IMR-90 (cell line): ENCODE data around the gene IL5RA. TPM values are rescaled to one million over a fixed set of nuclear protein-coding genes. Genes with fewer than 3 reads are reported as not detected.

ENCODE experiments used
- ATAC-seq: fragments of 200-7000 bp; cut with Tn5 transposase; 2 replicates; pipeline ENCODE4 v1.9.1; 2020; ENCODE audit warnings: low read depth, mild to moderate bottlenecking, moderate library complexity
- BruUV-seq: library from RNA; stranded (reverse); fragments of 400-500 nt; replicated peaks from 2 replicates; lab custom pipeline; 2021; lab: Mats Ljungman, UMichigan
- CTCF ChIA-PET: fragments of 300-600 bp; formaldehyde crosslinking; extraction: SDS; loops from one replicate; lab custom pipeline; 2021; ENCODE audit warnings: antibody characterized with exemption; lab: Yijun Ruan, JAX
- POLR2A ChIA-PET: fragments of 300-600 bp; sonication (Branson Sonifier 250); formaldehyde crosslinking; loops from one replicate; lab custom pipeline; 2022; ENCODE audit warnings: antibody characterized with exemption; ENCODE audit not compliant: unreplicated experiment; lab: Charles Lee
- DNase-seq: peaks from one replicate; pipeline ENCODE4 v3.0.0; 2013
- H2AFZ ChIP-seq: replicated peaks from 2 replicates; pipeline ENCODE3; 2013; ENCODE audit warnings: low read length, mild to moderate bottlenecking; ENCODE audit not compliant: poor library complexity
- H2AK5ac ChIP-seq: 2 replicates; pipeline ENCODE4 v1.6.1; 2013; ENCODE audit warnings: low read depth, low read length, inconsistent platforms
- H2AK9ac ChIP-seq: replicated peaks from 2 replicates; pipeline ENCODE3; 2013; ENCODE audit warnings: mild to moderate bottlenecking, low read depth, low read length, moderate library complexity; ENCODE audit not compliant: poor library complexity
- H2BK120ac ChIP-seq: 2 replicates; pipeline ENCODE4 v1.6.1; 2013; ENCODE audit warnings: low read depth, low read length, inconsistent platforms
- H2BK15ac ChIP-seq: 3 replicates; pipeline ENCODE4 v1.6.1; 2013; ENCODE audit warnings: low read depth, low read length, inconsistent platforms
- H2BK20ac ChIP-seq: 2 replicates; pipeline ENCODE4 v1.6.1; 2013; ENCODE audit warnings: low read depth, mild to moderate bottlenecking, inconsistent platforms, low read length, moderate library complexity
- H2BK5ac ChIP-seq: 2 replicates; pipeline ENCODE4 v1.6.1; 2013; ENCODE audit warnings: mild to moderate bottlenecking, low read depth, low read length, inconsistent platforms; ENCODE audit not compliant: poor library complexity, severe bottlenecking
- H3K14ac ChIP-seq: replicated peaks from 2 replicates; pipeline ENCODE4 v1.6.1; 2013; ENCODE audit warnings: low read depth, low read length, inconsistent platforms
- H3K18ac ChIP-seq: 2 replicates; pipeline ENCODE4 v1.6.1; 2013; ENCODE audit warnings: low read depth, low read length, control low read depth
- H3K23ac ChIP-seq: 2 replicates; pipeline ENCODE4 v1.6.1; 2013; ENCODE audit warnings: low read depth, low read length, inconsistent platforms
- H3K27ac ChIP-seq: 2 replicates; pipeline ENCODE4 v1.5.1; 2013; ENCODE audit warnings: mild to moderate bottlenecking, control low read depth, low read length; ENCODE audit not compliant: insufficient read depth
- H3K27me3 ChIP-seq: 2 replicates; pipeline ENCODE4 v1.6.1; 2013; ENCODE audit warnings: low read length; ENCODE audit not compliant: control insufficient read depth, insufficient read depth
- H3K36me3 ChIP-seq: 2 replicates; pipeline ENCODE4 v1.6.1; 2013; ENCODE audit warnings: low read length, mixed read lengths; ENCODE audit not compliant: control insufficient read depth, insufficient read depth
- H3K4ac ChIP-seq: 2 replicates; pipeline ENCODE4 v1.6.1; 2013; ENCODE audit warnings: low read depth, low read length, inconsistent platforms
- H3K4me1 ChIP-seq: 2 replicates; pipeline ENCODE4 v1.6.1; 2013; ENCODE audit warnings: low read length, mixed read lengths; ENCODE audit not compliant: control insufficient read depth, insufficient read depth
- H3K4me2 ChIP-seq: 2 replicates; pipeline ENCODE4 v1.6.1; 2013; ENCODE audit warnings: low read depth, mild to moderate bottlenecking, control low read depth, low read length, moderate library complexity
- H3K4me3 ChIP-seq: 2 replicates; pipeline ENCODE4 v1.5.1; 2013; ENCODE audit warnings: low read depth, mild to moderate bottlenecking, control low read depth, low read length, moderate library complexity; ENCODE audit not compliant: insufficient read depth
- H3K56ac ChIP-seq: 2 replicates; pipeline ENCODE4 v1.6.1; 2013; ENCODE audit warnings: low read length, inconsistent platforms; ENCODE audit not compliant: insufficient read depth; ENCODE audit errors: extremely low read depth
- H3K79me1 ChIP-seq, 2 experiments: 2 replicates each; pipeline ENCODE4 v1.6.1; 2013; ENCODE audit warnings: low read length in 2 of 2, inconsistent platforms in 1 of 2, low read depth in 1 of 2
- H3K9ac ChIP-seq: 2 replicates; pipeline ENCODE4 v1.6.1; 2013; ENCODE audit warnings: low read depth, low read length, control low read depth
- H3K9me1 ChIP-seq: 2 replicates; pipeline ENCODE4 v1.6.1; 2013; ENCODE audit warnings: low read length, inconsistent platforms; ENCODE audit not compliant: insufficient read depth
- H3K9me3 ChIP-seq: 2 replicates; pipeline ENCODE4 v1.6.1; 2013; ENCODE audit warnings: low read length; ENCODE audit not compliant: control insufficient read depth, insufficient read depth
- H4K20me1 ChIP-seq: 2 replicates; pipeline ENCODE4 v1.6.1; 2013; ENCODE audit warnings: low read length, inconsistent platforms; ENCODE audit not compliant: insufficient read depth
- H4K5ac ChIP-seq: 2 replicates; pipeline ENCODE4 v1.6.1; 2013; ENCODE audit warnings: mild to moderate bottlenecking, low read depth, low read length, control low read depth
- H4K8ac ChIP-seq, 2 experiments: 2 replicates each; pipeline ENCODE4 v1.6.1; 2013; ENCODE audit warnings: low read depth in 2 of 2, low read length in 2 of 2, control low read depth in 1 of 2, inconsistent platforms in 1 of 2
- H4K91ac ChIP-seq: 2 replicates; pipeline ENCODE4 v1.6.1; 2013; ENCODE audit warnings: low read depth, low read length, inconsistent platforms; ENCODE audit not compliant: insufficient read depth
- CEBPB ChIP-seq: IDR thresholded peaks from 2 replicates; pipeline ENCODE4 v1.6.1; 2012; ENCODE audit warnings: low read depth, low read length, improper control_type of control experiment
- CTCF ChIP-seq: conservative IDR thresholded peaks from 2 replicates; pipeline ENCODE4 v1.5.1; 2012; ENCODE audit warnings: mild to moderate bottlenecking, low read depth, low read length, improper control_type of control experiment
- FOS ChIP-seq: fragments of 150-350 bp; IDR thresholded peaks from 2 replicates; pipeline ENCODE4 v1.6.1; 2016; ENCODE audit warnings: low read depth, low read length
- MXI1 ChIP-seq: IDR thresholded peaks from 2 replicates; pipeline ENCODE4 v1.6.1; 2012; ENCODE audit warnings: low read depth, mild to moderate bottlenecking, low read length, moderate library complexity, borderline replicate concordance
- NFE2L2 ChIP-seq: fragments of 150-350 bp; IDR thresholded peaks from 2 replicates; pipeline ENCODE4 v1.6.1; 2016; ENCODE audit warnings: low read depth, mild to moderate bottlenecking, low read length
- POLR2A ChIP-seq: IDR thresholded peaks from 2 replicates; pipeline ENCODE4 v1.6.1; 2012; ENCODE audit warnings: mild to moderate bottlenecking, low read depth, low read length
- RCOR1 ChIP-seq: IDR thresholded peaks from 2 replicates; pipeline ENCODE4 v1.6.1; 2012; ENCODE audit warnings: mild to moderate bottlenecking, low read length, improper control_type of control experiment; ENCODE audit not compliant: insufficient replicate concordance
- RFX5 ChIP-seq: IDR thresholded peaks from 2 replicates; pipeline ENCODE4 v1.8.0; 2012; ENCODE audit warnings: low read depth, mild to moderate bottlenecking, low read length, moderate library complexity
- SMC3 ChIP-seq: fragments of 150-350 bp; IDR thresholded peaks from 2 replicates; pipeline ENCODE4 v1.6.1; 2016; ENCODE audit warnings: low read depth, mild to moderate bottlenecking, antibody characterized with exemption, low read length, moderate library complexity
- USF2 ChIP-seq: fragments of 150-350 bp; IDR thresholded peaks from 2 replicates; pipeline ENCODE4 v1.6.1; 2017; ENCODE audit warnings: mild to moderate bottlenecking, antibody characterized with exemption, low read length, low read depth
- WGBS, 2 experiments: methylation state at CpG; one replicate each; pipeline versions ENCODE4 v1.1.5 to v1.1.7; 2013; ENCODE audit warnings: missing lambda C conversion rate in 2 of 2; ENCODE audit not compliant: insufficient read length in 1 of 2; ENCODE audit errors: extremely low coverage in 2 of 2; 5-methylcytosine and 5-hydroxymethylcytosine counted together
- dilution Hi-C: fragments of 300-500 bp; cut with HindIII; formaldehyde crosslinking; loops from one replicate; pipeline ENCODE4 v1.14.3; 2018; ENCODE audit warnings: low sequenced_read_pairs; ENCODE audit not compliant: unreplicated experiment
- in situ Hi-C: fragments of 300-500 bp; cut with MboI; formaldehyde crosslinking; loops from 3 replicates; pipeline ENCODE4 v1.14.3; 2019; ENCODE audit warnings: low sequenced_read_pairs, inconsistent platforms, mixed read lengths
- intact Hi-C: fragments of 100-400 bp; cut with micrococcal nuclease; formaldehyde crosslinking; loops from 2 replicates; pipeline ENCODE4 v1.10.0; 2022
- polyA plus RNA-seq, 3 experiments: library from polyadenylated mRNA; depleted of rRNA; stranded (reverse); fragments of >200 nt; gene quantifications; 2 replicates each; pipeline ENCODE4 v1.2.3, GENCODE V29; 2012; ENCODE audit warnings: low replicate concordance in 1 of 3
- total RNA-seq: library from RNA; depleted of rRNA; stranded (reverse); fragments of >200 nt; gene quantifications from 2 replicates; pipeline ENCODE4 v1.2.3, GENCODE V29; 2012

Gene IL5RA
- total and polyA plus RNA-seq, 2 of the 4 experiments (the other 2 are of a cell fraction), result not detected

GRCh38 chr3:3097958-3098357, 12.2 kb downstream of the IL5RA start:
- no CpG with 5 or more reads among the region's 4 CpGs for WGBS, 2 experiments
- Histone ChIP-seq H3K4me1 (no peaks in the 10 kb centered on the region), H3K27ac (no peak overlapping the region), H2BK15ac (no peak overlapping the region), H3K27me3 (no peaks in the 10 kb centered on the region), H3K14ac (no peak overlapping the region), H3K4ac (no peak overlapping the region), H3K23ac (no peak overlapping the region), H2BK5ac (no peak overlapping the region), H3K4me2 (no peak overlapping the region), H3K9ac (no peak overlapping the region), H2AK9ac (no peak overlapping the region), H4K91ac (no peak overlapping the region), H4K5ac (no peak overlapping the region), H3K79me1 (no peaks in the 10 kb centered on the region), H2BK20ac (no peak overlapping the region), H3K9me1 (no peaks in the 10 kb centered on the region), H2BK120ac (no peak overlapping the region), H2AFZ (no peak overlapping the region), H4K8ac (no peak overlapping the region), H2AK5ac (no peak overlapping the region), H4K20me1 (no peaks in the 10 kb centered on the region), H3K18ac (no peak overlapping the region), H3K56ac (no peak overlapping the region), H3K4me3 (no peak overlapping the region), H3K9me3 (0 out of 2 replicates have a peak, but pooled peaks cover 2% of the 10 kb centered on the region), H3K36me3 (no peaks in the 10 kb centered on the region)
- intact Hi-C loops, result no loop called here
- DNase-seq, result no peak
- dilution Hi-C loops, result no loop called here
- TF ChIP-seq USF2, result no peak
- no peak for TF ChIP-seq FOS
- TF ChIP-seq SMC3, result no peak
- no peak for TF ChIP-seq POLR2A
- TF ChIP-seq NFE2L2, result no peak
- TF ChIP-seq MXI1, result no peak
- TF ChIP-seq RCOR1, result no peak
- TF ChIP-seq CTCF, result no peak
- TF ChIP-seq CEBPB, result no peak
- no peak for TF ChIP-seq RFX5
- in situ Hi-C loops, result no loop called here
- POLR2A ChIA-PET, result no interaction called here
- CTCF ChIA-PET, result no interaction called here
- ATAC-seq, result no peak
- BruUV-seq, result no TSS peak
